Measurements from ENCODE around the gene PKN2. TPM values are rescaled to one million over a fixed set of nuclear protein-coding genes. Genes with fewer than 3 reads are reported as not detected.
"Not testable (repeated sequence)": the region's sequence is repeated elsewhere in the genome, so short reads cannot be mapped to it uniquely, and the experiment has no call there.

PKN2 gene
- polyA plus RNA-seq, 4 donors: 54.5 to 74.0 (median 71.1) TPM

DNA sequence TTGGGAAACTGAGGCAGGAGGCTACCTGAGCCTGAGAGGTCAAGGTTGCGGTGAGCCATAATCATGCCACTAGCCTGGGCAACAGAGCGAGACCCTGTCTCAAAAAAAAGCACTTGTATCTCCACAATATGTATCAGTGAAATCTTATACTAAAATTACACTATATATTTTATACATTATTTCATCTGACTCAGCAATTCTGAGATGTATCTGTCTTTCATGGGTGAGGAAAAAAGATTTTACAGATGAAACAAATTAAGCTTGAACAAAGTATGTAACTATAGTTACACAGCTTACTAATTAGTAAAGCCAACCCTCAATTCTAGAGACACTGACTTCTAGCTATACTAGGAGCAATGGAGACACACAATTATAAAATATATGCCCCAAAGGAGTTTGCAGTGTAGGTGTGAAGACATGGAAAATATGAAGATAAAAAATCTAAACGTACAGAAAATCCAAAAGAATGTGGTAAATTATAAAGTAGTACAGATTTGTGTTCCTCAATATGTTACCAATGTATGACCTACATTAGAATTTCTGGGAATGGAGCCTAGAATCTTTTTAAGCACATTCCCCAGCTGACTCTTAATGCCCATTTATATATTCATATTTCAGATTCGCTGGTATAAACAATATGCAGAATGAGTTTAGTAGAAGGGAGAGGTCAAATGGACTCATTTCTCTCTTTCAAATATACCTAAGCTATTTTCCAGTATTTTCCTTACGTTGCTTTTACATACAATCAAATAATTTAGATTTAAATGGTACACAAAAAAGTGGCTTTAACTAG, 192.7 kb downstream of the PKN2 start:
- no peak for DNase-seq (ENCODE audit: low read depth in 4 of 4, low spot score in 3 of 4)

- DNase-seq (ENCODE audit: low read depth in 4 of 4, low spot score in 3 of 4): no peak
Observed at GRCh38 chr1:88877382-88877825, 193.3 kb downstream of the PKN2 start.

- DNase-seq (ENCODE audit: low read depth in 4 of 4, low spot score in 3 of 4): no peak
Observed at GRCh38 chr1:88877911-88878310, 193.8 kb downstream of the PKN2 start.

GRCh38 chr1:88878731-88879130, 194.7 kb downstream of the PKN2 start:
- no peak for DNase-seq (ENCODE audit: low read depth in 4 of 4, low spot score in 3 of 4)

GRCh38 chr1:88880717-88881116, 196.6 kb downstream of the PKN2 start:
- DNase-seq (ENCODE audit: low read depth in 4 of 4, low spot score in 3 of 4): not testable (repeated sequence)

GRCh38 chr1:88883156-88883555, 199.1 kb downstream of the PKN2 start:
- no peak for DNase-seq (ENCODE audit: low read depth in 4 of 4, low spot score in 3 of 4)

Other genes with a start within 250 kb of the PKN2 start
- gene GTF2B, start 207.3 kb downstream of the PKN2 start, polyA plus RNA-seq (ENCODE audit: insufficient read length in 4 of 4): 10 to 100 TPM; 38.9 to 51.0 (median 44.0) TPM

All from left renal pelvis (tissue), 4 donors.